Measurements from ENCODE around the gene PTPN1.
"Not testable (repeated sequence)": the region's sequence is repeated elsewhere in the genome, so short reads cannot be mapped to it uniquely, and the experiment has no call there.

DNA sequence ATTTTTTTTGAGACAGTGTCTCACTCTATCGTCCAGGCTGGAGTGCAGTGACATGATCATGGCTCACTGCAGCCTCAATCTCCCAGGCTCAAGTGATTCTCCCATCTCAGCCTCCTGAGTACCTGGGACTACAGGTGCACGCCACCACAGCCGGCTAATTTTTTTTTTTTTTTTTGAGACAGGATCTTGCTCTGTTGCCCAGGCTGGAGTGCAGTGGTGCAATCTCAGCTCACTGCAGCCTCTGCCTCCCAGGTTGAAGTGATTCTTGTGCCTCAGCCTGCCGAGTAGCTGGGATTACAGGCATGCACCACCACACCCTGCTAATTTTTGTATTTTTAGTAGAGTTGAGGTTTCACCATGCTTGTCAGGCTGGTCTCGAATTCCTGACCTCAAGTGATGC is 2.4 kb upstream of the PTPN1 start:
- TF ChIP-seq, protein P1, sequence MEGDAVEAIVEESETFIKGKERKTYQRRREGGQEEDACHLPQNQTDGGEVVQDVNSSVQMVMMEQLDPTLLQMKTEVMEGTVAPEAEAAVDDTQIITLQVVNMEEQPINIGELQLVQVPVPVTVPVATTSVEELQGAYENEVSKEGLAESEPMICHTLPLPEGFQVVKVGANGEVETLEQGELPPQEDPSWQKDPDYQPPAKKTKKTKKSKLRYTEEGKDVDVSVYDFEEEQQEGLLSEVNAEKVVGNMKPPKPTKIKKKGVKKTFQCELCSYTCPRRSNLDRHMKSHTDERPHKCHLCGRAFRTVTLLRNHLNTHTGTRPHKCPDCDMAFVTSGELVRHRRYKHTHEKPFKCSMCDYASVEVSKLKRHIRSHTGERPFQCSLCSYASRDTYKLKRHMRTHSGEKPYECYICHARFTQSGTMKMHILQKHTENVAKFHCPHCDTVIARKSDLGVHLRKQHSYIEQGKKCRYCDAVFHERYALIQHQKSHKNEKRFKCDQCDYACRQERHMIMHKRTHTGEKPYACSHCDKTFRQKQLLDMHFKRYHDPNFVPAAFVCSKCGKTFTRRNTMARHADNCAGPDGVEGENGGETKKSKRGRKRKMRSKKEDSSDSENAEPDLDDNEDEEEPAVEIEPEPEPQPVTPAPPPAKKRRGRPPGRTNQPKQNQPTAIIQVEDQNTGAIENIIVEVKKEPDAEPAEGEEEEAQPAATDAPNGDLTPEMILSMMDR (IDR thresholded peaks at IDR 0.05; ENCODE audit: extremely low read depth in 1 of 2, insufficient read depth in 1 of 2, low read depth in 1 of 2, low read length in 2 of 2): not testable (repeated sequence)
- TF ChIP-seq POLR2A (IDR thresholded peaks at IDR 0.05; ENCODE audit: low read depth, low read length); GATA2 (IDR thresholded peaks at IDR 0.05; ENCODE audit: insufficient read depth, insufficient read length, low read depth, low read length); FOS (IDR thresholded peaks at IDR 0.05; ENCODE audit: borderline replicate concordance, insufficient read depth, low read length); EZH2 (IDR thresholded peaks at IDR 0.05; ENCODE audit: borderline replicate concordance, low read depth, low read length, severe bottlenecking); POLR2AphosphoS5 (IDR thresholded peaks at IDR 0.05; ENCODE audit: insufficient read depth, low read depth, low read length): not testable (repeated sequence)
- TF ChIP-seq, protein P2, sequence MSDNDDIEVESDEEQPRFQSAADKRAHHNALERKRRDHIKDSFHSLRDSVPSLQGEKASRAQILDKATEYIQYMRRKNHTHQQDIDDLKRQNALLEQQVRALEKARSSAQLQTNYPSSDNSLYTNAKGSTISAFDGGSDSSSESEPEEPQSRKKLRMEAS (IDR thresholded peaks at IDR 0.05; ENCODE audit: insufficient read depth, insufficient read length): not testable (repeated sequence)

Measured in endothelial cell of umbilical vein (primary cell).